ENCODE results near the gene TIGD3.
A peak's percentile ranks its signal among the peaks of the same experiment; 100 is the strongest.

The TIGD3 gene, protein sequence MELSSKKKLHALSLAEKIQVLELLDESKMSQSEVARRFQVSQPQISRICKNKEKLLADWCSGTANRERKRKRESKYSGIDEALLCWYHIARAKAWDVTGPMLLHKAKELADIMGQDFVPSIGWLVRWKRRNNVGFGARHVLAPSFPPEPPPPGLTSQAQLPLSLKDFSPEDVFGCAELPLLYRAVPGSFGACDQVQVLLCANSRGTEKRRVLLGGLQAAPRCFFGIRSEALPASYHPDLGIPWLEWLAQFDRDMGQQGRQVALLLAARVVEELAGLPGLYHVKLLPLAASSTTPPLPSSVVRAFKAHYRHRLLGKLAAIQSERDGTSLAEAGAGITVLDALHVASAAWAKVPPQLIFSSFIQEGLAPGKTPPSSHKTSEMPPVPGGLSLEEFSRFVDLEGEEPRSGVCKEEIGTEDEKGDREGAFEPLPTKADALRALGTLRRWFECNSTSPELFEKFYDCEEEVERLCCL

DNA sequence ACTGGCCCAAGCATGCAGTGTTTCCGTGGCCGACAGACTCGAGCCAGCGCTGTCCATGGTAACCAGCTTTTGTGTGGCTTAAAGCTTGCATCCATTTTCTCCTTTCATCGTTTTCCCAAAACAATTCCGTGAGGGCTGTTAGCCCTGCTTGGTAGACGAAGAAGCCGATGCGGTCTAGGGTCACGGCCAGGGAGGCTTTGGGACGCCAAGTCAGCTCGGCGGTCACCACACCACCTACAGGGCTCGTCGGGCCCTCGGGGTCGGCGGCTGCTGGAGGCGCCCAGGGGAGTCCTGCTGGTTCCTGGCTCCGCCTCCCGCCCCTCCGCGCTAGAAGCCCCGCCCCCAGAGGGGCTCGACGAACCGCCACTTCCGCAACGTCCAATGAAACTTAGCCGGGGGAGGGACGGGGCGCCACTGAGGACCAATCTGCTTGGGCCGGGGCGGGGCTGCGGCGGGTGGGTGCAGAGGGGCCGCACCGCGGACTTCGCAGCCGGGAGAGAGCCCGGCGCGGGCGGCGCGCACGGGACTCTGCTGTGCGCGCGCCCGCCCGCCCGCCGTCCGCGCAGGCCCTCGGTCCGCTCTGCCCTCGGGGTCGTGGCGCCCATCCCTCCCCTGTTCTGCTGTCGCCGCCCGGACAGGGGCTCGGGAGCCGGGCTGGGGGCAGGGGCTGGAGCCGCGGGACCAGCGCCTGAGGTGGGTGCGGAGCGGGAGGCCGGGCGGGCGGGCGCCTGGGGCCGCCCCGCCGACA, at the start of gene TIGD3:
TSS of gene TIGD3 (plus strand) at position 487 of the 748 bp plus-strand sequence. CDS start 1,058 bp downstream, outside the sequence.
- DNase-seq (ENCODE audit: low spot score) = peak; percentile 97

DNA sequence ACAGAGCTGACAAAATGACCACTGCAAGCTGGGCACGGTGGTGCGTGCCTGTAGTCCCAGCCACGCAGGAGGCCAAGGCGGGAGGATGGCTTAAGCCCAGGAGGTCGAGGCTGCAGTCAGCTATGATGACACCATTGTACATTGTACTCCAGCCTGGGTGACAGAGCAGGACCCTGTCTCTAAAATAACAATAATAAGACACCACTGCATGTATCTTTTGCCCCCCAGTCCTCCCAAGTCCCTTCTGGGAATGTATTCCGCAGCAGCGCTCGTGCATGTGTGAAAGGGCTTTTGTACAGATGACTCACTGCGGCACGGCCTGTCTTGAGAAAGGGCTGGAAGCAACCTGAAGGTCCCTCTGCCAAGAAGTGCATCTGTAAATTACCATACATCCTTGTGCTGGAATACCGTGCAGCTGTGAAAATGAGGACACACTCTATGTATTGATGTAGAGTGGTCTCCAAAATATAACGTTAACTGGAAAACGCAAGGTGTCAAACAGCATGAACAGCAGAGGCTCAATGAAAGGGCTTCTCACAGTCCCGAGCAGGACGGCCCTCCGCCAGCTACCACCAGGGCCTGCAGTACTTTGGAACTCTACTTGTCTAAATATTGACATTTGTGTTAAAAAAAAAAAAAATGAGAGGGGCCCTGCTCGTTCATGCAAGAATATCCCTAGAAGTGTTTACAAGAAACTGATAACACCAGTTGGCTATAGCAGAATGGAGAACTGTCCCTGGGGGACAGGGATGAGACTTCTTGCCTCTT, 48.9 kb upstream of the TIGD3 start:
- DNase-seq (ENCODE audit: low spot score) = no peak

DNA sequence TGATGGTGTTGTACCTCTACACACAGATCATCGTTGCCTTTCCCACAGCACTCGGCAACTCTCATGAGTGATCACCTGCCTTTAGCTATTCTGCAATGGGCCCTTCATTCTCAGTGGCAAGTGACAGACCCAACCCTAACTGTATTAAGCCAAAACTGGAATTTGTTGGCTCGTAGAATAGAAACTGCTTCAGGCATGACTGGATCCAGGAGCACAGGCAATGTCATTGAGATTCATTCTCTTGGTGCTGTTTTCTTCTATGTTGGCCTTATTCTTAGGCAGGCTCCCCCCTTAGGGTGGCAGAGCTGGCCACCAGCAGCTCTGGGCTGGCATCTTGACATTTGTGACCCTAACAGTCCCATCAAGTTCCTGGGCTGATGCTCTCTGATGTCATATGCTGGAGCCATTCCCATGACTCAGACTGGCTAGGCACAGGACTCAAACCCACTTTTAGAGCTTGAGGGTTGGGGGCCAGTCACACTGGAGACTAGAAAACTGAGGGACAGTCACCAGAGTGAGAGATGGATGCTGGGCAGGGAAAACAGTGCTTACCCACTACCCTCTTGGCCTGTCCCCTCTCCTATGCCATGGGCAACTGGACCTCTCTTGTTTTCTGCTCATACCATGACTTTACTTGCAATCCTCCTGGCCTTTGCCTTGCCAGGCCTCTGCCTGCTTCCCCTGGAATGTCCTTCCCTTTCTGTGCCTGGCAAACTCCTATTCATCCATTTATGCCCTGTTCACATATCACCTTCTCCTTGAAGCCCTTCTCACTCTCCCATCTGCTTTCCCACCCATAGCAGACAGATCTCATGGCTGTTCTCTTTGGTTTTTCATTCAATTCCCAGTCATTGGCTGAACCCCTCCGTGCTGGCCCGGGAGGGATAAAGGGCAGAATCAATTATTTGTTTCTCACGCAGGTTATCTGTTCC, 47.0 kb upstream of the TIGD3 start:
- no peak for DNase-seq (ENCODE audit: low spot score)

DNA sequence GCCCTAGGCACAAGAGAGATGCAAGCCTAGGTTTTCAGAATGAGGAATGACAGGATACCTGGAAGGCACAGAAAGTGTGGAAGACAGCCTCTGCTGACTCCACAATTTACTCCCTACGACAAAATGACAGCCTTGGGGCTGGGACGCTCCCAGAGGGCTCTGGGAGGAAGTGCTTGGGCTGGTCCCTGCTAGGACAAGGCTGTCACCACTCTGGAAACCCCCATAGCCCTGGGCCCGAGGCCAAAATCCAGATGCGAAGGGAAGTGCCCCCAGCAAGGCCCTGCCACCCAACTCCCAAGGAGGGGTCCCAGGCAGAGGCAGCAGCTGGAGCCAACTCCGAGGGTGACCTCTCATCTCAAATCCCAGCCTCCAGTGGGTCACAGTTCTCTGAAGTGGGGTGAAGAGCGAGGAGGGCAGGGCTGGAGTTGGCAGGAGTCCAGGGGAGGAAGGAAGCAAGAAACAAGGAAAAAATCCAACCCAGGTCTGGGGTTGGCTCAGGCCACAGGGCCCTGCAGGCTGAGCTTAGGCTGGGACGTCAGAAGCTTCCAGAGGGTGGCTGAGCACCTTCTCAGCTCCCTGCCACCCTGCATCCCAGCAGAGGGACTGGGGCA, 46.2 kb upstream of the TIGD3 start:
- DNase-seq (ENCODE audit: low spot score) = no peak

DNA sequence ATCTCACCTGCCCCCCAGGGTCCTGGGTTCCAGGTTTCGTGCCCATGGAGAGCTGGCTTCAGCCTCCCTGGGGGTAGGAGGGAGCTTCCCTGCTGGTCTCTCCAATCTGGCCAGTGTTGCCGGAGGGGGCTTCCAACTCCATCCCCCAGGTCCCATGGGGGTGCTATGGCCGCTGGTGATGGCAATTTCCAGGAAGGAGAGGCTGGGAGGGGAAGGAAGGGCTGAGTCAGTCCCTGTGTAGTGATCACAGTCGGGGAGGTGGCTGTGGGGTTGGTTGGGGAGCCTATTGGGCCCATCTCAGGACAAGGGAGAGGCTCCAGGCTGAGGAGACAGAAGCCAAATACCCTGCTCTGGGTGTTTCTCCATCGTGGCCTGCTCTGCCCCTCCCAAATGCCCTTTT, 45.5 kb upstream of the TIGD3 start:
- DNase-seq (ENCODE audit: low spot score) = no peak

DNA sequence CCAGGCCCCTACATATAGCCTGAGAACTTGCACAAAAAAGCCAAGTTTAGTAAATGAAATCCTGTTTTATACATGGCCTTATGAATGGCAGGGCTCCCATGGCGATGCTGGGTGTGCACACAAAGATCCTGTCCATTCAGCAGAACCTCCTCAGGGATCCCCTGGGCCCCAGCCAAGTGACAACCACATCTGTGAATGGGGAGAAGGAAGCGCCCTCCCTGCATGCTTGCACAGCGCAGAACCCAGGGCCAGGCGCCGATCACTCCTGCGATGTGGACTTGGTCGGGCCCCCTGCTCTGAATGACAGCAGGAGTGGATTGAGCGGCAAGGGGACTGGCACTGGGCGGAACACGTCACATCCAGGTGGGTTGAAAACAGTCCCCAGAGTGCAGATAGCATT, 44.3 kb upstream of the TIGD3 start:
- no peak for DNase-seq (ENCODE audit: low spot score)

DNA sequence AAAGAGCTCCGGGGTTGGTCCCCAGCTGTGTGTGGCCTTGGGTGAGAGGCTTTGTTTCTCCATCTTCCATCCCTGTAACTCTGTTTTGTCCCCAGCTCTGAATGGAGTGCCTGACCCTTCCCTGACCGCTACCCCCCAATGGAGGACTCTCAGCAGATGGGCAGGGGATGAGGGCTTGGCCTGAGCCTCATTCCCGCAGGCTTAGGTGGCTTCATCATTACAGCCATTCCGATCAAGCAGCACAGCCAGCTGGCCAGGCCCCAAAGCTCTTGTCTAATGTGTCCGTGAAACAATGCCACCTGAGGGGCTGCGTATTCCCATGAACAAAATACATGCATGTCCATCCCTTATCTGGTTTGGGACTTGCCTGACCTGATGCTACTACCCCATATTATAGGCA, 43.8 kb upstream of the TIGD3 start:
- DNase-seq (ENCODE audit: low spot score) = no peak

DNA sequence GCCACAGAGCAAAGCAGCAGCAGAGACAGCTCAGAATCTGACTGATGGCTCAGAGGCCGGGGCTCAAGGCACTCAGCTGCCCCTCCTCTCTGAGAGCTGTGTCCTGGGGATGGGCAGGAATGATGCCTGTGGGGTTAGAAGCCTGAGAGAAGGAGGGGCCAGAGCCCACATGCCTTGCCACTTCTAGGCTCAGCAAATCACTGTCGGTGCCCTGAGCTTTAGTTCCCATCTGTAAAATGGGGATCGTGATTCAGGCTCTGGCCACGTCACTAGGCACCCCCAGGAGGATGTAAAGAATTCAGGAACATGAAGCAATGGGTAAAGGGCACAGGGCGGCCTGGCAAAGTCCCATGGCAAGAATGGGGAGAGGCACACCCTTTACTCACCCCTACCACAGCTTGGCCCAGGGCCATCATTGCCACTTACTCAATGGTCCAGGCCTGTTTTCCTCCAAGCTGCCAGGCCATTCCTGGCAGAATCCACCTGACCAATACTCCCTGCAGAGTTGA, 43.3 kb upstream of the TIGD3 start:
- no peak for DNase-seq (ENCODE audit: low spot score)

DNA sequence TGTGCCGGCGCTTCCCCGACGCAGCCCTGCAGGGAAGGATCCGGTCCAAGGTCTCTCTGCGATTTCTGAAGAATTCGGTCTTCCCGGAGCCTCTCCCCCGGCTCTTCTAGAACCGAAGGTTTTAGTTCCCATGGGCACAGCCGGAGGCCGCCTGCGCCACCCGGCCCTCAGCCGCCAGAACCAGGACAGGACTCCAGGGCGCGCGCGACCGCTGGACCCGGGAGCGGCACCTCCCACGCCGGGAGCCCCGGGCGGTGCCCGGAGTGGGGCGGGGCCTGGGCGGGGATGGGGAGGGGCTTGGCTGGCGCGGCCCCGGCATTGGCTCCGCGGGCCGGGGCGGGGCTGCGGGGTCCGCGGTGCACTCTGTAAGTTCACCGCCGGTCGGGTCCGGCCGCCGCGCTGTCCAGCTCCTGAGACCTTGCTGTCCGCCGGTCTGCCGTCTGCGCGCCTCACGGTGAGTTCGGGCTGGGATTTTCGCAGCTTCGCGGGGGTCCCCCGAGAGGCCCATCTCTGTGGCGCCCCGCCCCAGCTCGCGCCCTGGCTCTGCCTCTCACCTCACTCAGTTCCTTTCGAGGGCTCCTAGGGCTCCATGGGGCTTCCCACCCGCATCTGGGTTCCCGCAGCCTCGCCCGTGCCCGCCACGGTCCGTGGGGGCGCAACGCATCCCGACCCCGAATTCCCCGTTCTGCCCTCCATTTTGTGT, 39.9 kb upstream of the TIGD3 start, which contains the start of gene CDC42EP2:
TSS of gene CDC42EP2 (plus strand) at position 366 of the 703 bp plus-strand sequence. CDS start 6,033 bp downstream, outside the sequence.
- peak; percentile 91 for DNase-seq (ENCODE audit: low spot score)

DNA sequence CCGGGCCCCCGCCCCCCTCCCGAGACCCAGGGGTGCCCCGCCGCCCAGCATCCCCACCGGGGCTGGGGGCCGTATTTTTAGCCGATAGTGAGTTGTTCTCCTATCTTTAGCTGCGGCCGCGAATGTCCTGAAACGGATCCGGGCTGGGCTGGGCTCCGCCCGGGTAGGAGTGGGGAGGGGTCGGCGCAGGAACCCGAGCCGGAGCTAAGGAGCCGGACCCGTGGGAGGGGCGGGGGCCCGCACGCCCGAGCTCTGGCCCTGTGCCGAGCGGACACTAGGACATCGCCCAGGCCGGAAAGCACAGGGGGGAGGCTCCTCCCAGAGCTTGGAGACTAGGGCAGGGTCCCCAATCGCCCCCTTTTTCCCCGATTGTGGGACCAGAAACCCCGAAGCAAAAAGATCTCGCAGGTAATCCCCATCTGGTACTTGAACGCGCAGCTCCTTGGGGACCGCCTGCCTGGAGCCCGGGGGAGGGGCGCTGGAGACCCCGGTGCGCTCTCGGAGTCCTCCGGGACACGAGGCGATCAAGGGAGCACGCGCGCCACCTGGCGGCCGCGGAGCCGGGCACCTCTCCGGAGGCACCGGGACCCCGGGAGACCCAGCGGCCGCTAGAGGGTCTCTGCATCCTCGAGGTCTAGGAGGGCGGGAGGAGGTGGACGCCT, 39.2 kb upstream of the TIGD3 start:
- peak; percentile 75 for DNase-seq (ENCODE audit: low spot score)

DNA sequence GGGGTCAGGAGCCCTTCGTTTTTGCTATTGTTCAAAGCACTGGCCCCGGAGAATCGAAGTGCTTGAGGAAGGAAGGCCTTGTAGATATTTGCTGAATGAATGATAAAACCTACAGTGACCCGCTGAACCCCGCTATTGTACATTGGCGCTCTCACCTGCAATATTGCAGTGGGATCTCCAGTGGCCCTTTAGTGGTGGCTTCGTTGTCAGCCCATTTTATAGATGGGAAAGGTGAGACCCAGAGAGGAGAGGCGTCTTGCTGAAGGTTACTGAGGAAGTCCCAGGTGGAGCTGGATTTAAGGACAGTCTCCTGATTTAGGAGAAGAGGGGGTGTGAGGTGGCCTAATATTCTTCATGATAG, 38.7 kb upstream of the TIGD3 start:
- no peak for DNase-seq (ENCODE audit: low spot score)

DNA sequence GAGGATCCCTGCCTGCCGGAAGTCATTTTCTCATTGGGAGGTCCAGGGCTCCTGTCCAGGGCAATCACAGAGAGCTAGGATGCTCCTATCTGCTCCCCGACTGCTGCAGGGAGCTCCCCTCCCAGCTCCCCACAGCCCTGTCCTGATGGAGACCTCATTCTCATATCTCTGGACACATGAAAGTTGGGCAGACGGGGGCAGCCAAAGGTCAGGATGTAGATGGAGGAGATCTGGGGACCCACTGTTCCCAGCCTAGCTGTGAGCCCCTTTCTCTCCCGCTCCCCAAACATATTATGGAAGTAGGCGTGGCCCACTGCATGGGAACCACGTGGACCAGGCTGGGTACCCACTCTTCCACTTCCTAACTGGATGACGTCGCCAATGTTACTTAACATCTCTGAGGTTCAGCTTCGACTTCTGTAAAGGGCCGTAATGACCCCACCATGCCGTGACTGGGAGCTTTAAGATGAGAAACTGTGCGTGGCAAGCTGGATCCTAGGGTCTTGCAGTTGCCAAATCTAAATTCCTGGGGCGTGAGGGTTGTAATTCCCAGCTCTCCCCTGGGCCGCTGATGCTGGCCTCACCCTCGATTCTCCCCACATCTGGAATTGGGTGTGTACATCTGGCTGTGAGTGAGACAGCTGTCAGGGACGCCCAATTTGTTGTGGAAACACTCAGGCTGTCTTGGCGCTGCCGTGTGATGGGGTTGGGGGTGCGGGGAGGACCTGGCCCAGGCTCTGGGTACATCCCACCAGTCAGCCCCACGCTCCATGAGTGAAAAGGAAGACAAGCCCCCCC, 38.1 kb upstream of the TIGD3 start:
- no peak for DNase-seq (ENCODE audit: low spot score)

DNA sequence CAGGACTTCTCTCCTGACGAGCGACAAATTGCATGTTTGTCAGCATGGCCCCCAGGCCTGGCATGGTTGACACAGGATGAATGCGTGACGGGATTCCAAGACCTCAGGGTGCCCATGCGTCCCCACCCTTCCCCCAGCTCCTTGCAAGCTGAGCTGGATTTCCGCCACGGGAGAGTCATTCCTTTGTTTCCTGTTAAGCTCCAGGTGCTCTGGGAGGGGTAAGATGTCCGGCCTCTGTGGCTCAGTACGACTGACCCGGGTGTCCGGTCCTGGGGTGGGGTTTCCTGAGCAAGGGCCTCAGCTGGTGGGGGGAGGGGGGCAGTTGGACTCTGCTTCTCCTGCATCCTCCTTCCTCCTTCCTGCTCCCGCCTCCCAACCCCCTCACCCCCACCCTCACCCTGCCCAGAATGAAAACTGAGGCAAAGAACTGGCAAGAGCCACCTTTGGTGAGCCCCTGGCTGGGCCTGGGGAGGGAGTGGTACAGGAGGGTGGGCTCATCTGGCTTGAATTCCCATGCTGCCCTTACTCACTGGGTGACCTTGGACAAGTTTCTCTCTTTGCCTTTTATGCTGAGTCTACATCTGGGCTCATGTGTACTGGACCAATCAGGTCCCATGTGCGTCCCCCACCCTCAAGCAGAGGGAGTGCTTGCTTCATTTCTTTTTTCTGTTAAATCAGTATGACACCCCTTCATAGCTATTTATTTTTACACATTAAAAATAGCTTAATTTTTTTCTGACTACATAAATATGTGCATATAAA, 37.3 kb upstream of the TIGD3 start:
- DNase-seq (ENCODE audit: low spot score) = no peak

DNA sequence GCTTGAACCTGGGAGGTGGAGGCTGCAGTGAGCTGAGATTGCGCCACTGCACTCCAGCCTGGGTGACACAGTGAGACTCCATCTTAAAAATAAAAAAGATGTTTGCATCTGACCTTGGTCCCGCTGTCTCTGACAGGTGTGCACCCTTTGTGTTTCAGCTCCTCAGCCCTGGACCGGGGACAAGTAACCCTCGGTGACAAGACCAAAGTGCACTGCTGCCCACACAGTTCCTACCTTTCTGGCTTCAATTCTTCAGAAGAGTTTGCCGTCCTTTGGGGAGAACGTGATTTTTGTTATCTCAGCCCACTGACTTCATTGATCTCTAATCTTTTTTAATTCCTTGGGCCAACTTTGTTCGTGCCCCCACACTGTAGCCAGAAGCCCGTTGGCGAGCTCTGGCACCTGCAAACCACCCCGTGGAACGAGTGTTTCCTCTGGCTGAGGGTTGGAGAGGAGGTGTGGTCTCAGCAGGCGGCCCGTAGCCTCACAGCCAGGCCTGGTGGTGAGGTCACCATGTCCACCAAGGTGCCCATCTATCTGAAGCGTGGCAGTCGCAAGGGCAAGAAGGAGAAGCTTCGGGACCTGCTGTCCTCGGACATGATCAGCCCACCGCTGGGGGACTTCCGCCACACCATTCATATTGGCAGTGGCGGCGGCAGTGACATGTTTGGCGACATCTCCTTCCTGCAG, 34.0 kb upstream of the TIGD3 start:
- no peak for DNase-seq (ENCODE audit: low spot score)

DNA sequence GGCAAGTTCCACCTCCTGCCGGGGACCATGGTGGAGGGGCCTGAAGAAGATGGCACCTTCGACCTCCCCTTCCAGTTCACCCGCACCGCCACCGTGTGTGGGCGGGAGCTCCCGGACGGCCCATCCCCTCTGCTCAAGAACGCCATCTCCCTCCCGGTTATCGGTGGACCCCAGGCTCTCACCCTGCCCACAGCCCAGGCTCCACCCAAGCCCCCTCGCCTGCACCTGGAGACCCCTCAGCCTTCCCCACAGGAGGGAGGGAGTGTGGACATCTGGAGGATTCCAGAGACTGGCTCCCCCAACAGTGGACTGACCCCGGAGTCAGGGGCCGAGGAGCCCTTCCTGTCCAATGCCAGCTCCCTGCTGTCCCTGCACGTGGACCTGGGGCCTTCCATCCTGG, 33.5 kb upstream of the TIGD3 start:
- DNase-seq (ENCODE audit: low spot score) = no peak

DNA sequence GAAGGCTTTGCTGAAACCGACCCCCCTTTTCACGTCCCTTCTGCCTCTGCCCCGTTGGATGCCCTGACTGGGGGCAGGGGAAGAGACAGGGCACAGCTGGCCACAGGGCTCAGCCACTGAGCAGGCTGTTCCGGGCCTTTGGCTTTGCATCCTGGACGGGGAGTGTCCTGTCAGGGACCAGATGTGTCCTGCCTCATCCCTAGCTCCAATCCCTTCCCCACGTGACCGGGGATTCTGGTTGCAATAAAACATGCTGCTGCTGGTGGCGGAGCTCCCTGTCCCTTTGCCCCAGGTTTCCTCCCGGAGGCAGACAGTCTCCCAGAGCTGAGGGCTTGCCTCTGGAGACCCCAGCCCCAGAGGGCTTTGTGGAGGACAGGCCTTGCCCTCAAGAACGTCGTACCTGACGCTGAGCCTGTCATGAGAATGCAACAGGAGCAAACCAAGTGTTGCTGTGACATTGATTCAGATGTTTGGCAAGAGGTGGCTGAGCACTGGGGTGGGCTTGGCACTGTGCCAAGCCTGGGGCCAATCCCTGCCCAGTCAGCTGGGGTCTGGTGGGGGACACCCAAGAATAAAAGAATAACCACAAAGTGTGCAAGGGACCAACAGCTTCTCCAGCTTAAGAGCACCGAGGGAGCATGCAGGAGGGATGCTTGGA, 32.6 kb upstream of the TIGD3 start:
- DNase-seq (ENCODE audit: low spot score) = no peak

DNA sequence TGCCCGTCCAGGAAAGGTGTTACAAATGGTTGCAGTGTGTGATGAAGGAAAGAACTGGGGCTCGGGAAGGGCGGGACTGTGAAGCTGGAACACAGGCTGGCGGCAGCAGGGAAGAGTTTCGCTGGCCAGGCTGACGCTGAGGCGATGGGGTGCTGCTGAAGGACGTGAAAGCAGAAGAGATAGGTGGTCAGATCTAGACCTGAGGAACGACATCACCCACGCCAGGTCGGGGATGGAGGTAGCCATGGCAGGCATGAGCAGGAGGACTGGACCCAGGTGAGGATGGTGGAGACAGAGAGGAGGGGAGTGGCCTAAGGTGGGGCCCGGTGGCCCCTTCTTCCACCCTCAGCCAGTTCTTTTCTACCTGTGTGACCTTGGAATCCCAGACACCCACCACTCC, 30.7 kb upstream of the TIGD3 start:
- DNase-seq (ENCODE audit: low spot score) = no peak

Measured in globus pallidus (tissue), 1 donor.